Upper lobe of right lung (tissue), 1 donor: ENCODE results near the gene UHMK1. TPM values are rescaled to one million over a fixed set of nuclear protein-coding genes. Genes with fewer than 3 reads are reported as not detected.
"Not testable (repeated sequence)": the region's sequence is repeated elsewhere in the genome, so short reads cannot be mapped to it uniquely, and the experiment has no call there.

Experiments
- ATAC-seq: fragments of 200-7000 bp; cut with Tn5 transposase; one replicate; pipeline ENCODE4 v1.9.1; 2020; ENCODE audit warnings: mild to moderate bottlenecking, moderate library complexity
- DNase-seq: peaks from one replicate; pipeline ENCODE4 v3.0.0-alpha.2; 2020
- H3K27ac ChIP-seq: fragments of 200-600 bp; one replicate; pipeline ENCODE4 v1.8.0; 2022
- H3K27me3 ChIP-seq: fragments of 200-600 bp; one replicate; pipeline ENCODE4 v1.8.0; 2022; ENCODE audit warnings: mild to moderate bottlenecking
- H3K36me3 ChIP-seq: fragments of 200-600 bp; one replicate; pipeline ENCODE4 v1.8.0; 2022
- H3K4me1 ChIP-seq: fragments of 200-600 bp; one replicate; pipeline ENCODE4 v1.8.0; 2022
- H3K4me3 ChIP-seq: fragments of 200-600 bp; one replicate; pipeline ENCODE4 v1.8.0; 2022; ENCODE audit warnings: mild to moderate bottlenecking
- H3K9me3 ChIP-seq: fragments of 200-600 bp; one replicate; pipeline ENCODE4 v1.8.0; 2022
- intact Hi-C: fragments of 100-400 bp; cut with DNase I; formaldehyde crosslinking; loops from one replicate; pipeline ENCODE4 v1.11.0; 2022
- total RNA-seq: library from RNA; stranded (reverse); fragmentation: NEBNext Ultra II Directional; extraction: Animal tissue kit (Norgen Biotek cat#: 25700); gene quantifications from one replicate; pipeline ENCODE4 v1.2.1, GENCODE V29; 2021
- TF ChIP-seq, protein P1 (sequence below): fragments of 200-600 bp; IDR thresholded peaks from one replicate; pipeline ENCODE4 v1.8.0; 2022; ENCODE audit warnings: antibody characterized with exemption
- donor health status: DM: no; HTN: yes; CAD: no; lungs with severe emphysema.

The UHMK1 gene
- total RNA-seq, 1 donor from 2014 or later, result 53.6 TPM

DNA sequence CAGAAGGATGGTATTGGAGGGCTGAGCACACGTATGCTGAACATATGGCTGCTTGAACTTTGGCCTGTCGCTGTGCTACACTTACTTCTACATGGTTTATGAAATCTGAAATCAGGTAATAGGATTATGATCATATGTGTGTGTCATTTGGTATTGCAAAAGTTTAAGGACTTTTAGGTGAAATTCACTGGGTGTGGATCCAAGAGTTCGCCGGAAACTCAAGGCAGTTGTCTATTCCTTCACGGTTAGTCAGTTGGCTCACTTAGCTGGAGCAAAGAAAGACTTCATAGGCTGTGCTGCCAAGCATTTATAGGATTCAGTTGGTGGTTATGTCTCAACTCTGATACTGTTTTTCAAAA is 64.8 kb downstream of the UHMK1 start:
- H3K9me3 ChIP-seq, result no peaks in the 10 kb centered on the region
- no peaks in the 10 kb centered on the region for H3K27me3 ChIP-seq
- TF ChIP-seq, protein P1, sequence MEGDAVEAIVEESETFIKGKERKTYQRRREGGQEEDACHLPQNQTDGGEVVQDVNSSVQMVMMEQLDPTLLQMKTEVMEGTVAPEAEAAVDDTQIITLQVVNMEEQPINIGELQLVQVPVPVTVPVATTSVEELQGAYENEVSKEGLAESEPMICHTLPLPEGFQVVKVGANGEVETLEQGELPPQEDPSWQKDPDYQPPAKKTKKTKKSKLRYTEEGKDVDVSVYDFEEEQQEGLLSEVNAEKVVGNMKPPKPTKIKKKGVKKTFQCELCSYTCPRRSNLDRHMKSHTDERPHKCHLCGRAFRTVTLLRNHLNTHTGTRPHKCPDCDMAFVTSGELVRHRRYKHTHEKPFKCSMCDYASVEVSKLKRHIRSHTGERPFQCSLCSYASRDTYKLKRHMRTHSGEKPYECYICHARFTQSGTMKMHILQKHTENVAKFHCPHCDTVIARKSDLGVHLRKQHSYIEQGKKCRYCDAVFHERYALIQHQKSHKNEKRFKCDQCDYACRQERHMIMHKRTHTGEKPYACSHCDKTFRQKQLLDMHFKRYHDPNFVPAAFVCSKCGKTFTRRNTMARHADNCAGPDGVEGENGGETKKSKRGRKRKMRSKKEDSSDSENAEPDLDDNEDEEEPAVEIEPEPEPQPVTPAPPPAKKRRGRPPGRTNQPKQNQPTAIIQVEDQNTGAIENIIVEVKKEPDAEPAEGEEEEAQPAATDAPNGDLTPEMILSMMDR, result no peak
- DNase-seq (no peak), ATAC-seq (no peak)
- intact Hi-C loops, result no loop called here
- H3K4me1 ChIP-seq, result peaks cover 20% of the 10 kb centered on the region
- H3K4me3 ChIP-seq, result peak overlapping the region; percentile 90
- peak overlapping the region; percentile 98 for H3K27ac ChIP-seq
- peaks cover 12% of the 10 kb centered on the region for H3K36me3 ChIP-seq

DNA sequence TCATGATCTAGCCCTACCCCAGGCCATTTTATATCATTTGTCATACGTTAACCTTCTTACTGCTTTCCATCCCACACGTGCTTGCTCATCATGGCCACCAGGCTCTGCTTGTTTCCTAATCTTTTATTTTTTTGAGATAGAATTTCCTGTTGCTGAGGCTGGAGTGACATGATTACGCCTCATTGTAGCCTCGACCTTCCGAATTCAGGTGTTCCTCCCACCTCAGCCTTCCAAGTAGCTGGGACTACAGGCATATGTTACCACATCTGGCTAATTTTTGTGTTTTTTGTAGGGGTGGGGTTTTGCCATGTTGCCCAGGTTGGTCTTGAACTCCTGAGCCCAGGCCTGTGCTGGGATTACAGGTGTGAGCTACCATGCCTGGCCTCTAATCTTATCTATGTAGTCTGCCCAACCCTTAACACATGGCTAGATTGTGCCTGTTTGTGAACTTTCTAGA is 67.2 kb downstream of the UHMK1 start:
- no peak for DNase-seq
- TF ChIP-seq, protein P1, result no peak
- H3K9me3 ChIP-seq, result no peaks in the 10 kb centered on the region
- H3K27me3 ChIP-seq, result no peaks in the 10 kb centered on the region
- peaks cover 16% of the 10 kb centered on the region for H3K4me1 ChIP-seq
- intact Hi-C loops, result no loop called here
- no peak for ATAC-seq
- H3K36me3 ChIP-seq, result peaks cover 20% of the 10 kb centered on the region
- no peak overlapping the region for H3K4me3 ChIP-seq
- H3K27ac ChIP-seq, result no peak overlapping the region

DNA sequence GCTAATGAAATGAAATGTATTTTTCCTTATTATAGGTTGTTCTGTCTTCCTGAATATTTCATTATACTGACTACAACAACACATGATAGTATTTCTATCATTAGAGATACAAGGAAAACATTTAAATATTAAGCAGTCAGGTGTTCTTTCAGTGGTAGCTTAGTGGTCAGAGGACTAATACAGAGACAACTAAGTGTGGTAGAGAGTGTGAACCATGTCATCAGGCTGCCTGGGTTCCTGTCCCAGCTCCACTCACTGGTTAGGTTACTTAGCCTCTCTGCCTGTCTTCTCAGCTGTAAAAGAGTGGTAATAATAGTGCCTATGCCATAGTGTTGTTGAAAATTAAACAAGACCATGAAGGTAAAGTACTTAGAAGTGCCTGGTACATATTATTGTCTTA is 67.8 kb downstream of the UHMK1 start:
- H3K36me3 ChIP-seq, result peaks cover 20% of the 10 kb centered on the region
- ATAC-seq, result no peak
- TF ChIP-seq, protein P1, result no peak
- DNase-seq, result no peak
- intact Hi-C loops, result no loop called here
- H3K27me3 ChIP-seq, result no peaks in the 10 kb centered on the region
- no peak overlapping the region for H3K4me3 ChIP-seq
- H3K4me1 ChIP-seq, result peaks cover 9% of the 10 kb centered on the region
- H3K27ac ChIP-seq, result no peak overlapping the region
- no peaks in the 10 kb centered on the region for H3K9me3 ChIP-seq

DNA sequence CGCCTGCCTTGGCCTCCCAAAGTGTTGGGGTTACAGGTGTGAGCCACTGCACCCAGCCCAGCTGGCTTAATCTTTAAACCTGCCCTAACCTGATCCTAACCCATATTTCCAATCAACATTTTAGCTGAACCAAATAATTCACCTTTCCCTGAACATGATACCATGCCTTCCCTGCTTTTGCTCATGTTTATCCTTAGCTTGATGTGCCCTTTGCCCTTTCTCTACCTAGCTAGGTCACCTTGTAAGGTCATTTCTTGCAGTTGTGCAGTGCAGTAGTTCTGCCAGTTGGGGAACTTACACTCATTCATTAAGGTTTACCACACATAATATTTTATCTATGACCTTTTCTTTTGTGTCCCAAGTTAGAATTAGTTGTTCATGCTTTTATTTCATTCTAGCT is 69.3 kb downstream of the UHMK1 start:
- Histone ChIP-seq H3K4me3 (no peak overlapping the region), H3K36me3 (peaks cover 20% of the 10 kb centered on the region), H3K9me3 (no peaks in the 10 kb centered on the region), H3K27me3 (no peaks in the 10 kb centered on the region), H3K27ac (no peak overlapping the region), H3K4me1 (peaks cover 6% of the 10 kb centered on the region)
- DNase-seq (no peak), ATAC-seq (no peak)
- intact Hi-C loops, result no loop called here
- TF ChIP-seq, protein P1, result no peak

DNA sequence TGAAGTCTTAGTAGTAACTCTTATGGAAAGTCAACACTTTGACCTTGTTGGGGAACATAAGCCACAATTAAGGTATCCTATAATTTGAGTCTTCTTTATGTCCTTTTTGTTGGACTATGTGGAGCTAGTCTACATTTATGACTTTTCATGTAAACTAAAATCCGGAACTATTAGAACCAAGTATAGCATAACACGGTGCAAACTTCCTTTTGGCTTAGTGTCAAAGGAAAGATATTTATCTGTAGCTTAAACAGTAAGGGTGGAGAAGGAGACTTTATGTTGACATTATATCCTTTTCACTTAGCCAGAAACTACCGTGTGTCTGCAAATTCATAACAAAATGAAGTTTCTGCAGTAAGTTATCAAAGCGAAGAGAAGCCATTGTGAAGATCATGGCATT is 71.2 kb downstream of the UHMK1 start:
- ATAC-seq (no peak), DNase-seq (no peak)
- Histone ChIP-seq H3K36me3 (peaks cover 20% of the 10 kb centered on the region), H3K4me3 (no peak overlapping the region), H3K9me3 (no peaks in the 10 kb centered on the region), H3K27me3 (no peaks in the 10 kb centered on the region), H3K4me1 (peaks cover 10% of the 10 kb centered on the region), H3K27ac (no peak overlapping the region)
- intact Hi-C loops, result no loop called here
- TF ChIP-seq, protein P1, result no peak

DNA sequence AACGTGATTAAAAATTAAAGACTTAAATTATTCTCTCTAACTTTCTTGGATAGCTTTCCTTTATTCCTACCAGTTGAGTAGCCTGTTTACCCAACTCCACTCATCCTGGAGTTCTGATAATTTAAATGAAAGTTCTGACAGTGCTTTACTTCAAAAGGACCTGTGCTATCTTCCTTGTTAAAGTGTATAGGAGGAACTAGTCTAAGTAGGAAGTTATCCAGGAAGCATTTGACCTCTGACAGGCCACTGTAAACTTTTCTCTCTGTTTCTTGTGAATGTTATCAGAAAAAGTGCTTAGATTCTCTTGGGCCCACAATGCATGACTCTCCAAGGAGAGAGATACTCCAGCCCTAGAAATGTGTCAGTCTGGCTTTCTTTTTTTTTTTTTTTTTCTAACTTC is 73.1 kb downstream of the UHMK1 start:
- ATAC-seq (no peak), DNase-seq (no peak)
- Histone ChIP-seq H3K27ac (no peak overlapping the region), H3K4me1 (peaks cover 4% of the 10 kb centered on the region), H3K4me3 (no peak overlapping the region), H3K27me3 (no peaks in the 10 kb centered on the region), H3K36me3 (peaks cover 20% of the 10 kb centered on the region), H3K9me3 (no peaks in the 10 kb centered on the region)
- intact Hi-C loops, result no loop called here
- TF ChIP-seq, protein P1, result no peak

DNA sequence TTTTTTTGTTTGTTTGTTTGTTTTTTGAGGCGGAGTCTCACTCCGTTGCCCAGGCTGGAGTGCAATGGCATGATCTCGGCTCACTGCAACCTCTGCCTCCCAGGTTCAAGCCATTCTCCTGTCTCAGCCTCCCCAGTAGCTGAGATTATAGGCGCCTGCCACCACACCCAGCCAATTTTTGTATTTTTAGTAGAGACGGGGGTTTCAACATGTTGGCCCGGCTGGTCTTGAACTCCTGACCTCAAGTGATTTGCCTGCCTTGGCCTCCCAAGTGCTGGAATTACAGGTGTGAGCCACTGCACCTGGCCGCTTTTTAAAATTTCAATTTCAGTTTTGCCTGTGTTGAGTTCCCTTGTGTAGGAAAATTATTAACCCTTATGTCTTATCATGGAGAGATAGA is 73.5 kb downstream of the UHMK1 start:
- H3K27me3 ChIP-seq, H3K4me3 ChIP-seq, H3K9me3 ChIP-seq, ATAC-seq, H3K27ac ChIP-seq, DNase-seq, H3K4me1 ChIP-seq, intact Hi-C loops: not testable (repeated sequence)
- peaks cover 20% of the 10 kb centered on the region for H3K36me3 ChIP-seq
